Measurements from ENCODE around the gene TBCD. TPM values are rescaled to one million over a fixed set of nuclear protein-coding genes. Genes with fewer than 3 reads are reported as not detected.
A peak's percentile ranks its signal among the peaks of the same experiment; 100 is the strongest.

Gene TBCD
- total and polyA plus RNA-seq, 12 donors, result 25.6 to 240 (median 66.2) TPM

GRCh38 chr17:82894389-82894788 lies 142.5 kb downstream of the TBCD start:
- TF ChIP-seq POLR2A (IDR thresholded peaks at IDR 0.05) (no peak), CTCF (IDR thresholded peaks at IDR 0.05) (no peak)
- 79 to 90% (median 81%) methylated on average over 7 of the region's 7 CpGs for WGBS, 4 donors
- Histone ChIP-seq H3K4me1 (replicated peaks in 1 of 2) (peaks cover 2 to 12% of the 10 kb centered on the region in 2 donors), H3K9me3 (replicated peaks in 1 of 3) (no peaks in the 10 kb centered on the region), H3K36me3 (replicated peaks in 1 of 2) (peaks cover 0 to 6% of the 10 kb centered on the region in 2 donors), H3K4me3 (no peak overlapping the region), H3K27ac (peak overlapping the region in 1 of 5 donors; percentile 40), H3K27me3 (no peaks in the 10 kb centered on the region)
- intact Hi-C loops (cut with DNase I), result no loop called here
- no peak for DNase-seq

- H3K27me3 ChIP-seq, result no peaks in the 10 kb centered on the region
- no peaks in the 10 kb centered on the region for H3K9me3 ChIP-seq (replicated peaks in 1 of 3)
- peaks cover 0 to 8% of the 10 kb centered on the region in 2 donors for H3K4me1 ChIP-seq (replicated peaks in 1 of 2)
- 81 to 98% (median 96%) methylated on average over 5 to 12 of the region's 12 CpGs for WGBS, 4 donors
- intact Hi-C loops (cut with DNase I), result no loop called here
- peaks cover 0 to under 1% of the 10 kb centered on the region in 2 donors for H3K36me3 ChIP-seq (replicated peaks in 1 of 2)
- H3K4me3 ChIP-seq, result no peak overlapping the region
- DNase-seq, result no peak
- TF ChIP-seq CTCF (IDR thresholded peaks at IDR 0.05) (no peak), POLR2A (IDR thresholded peaks at IDR 0.05) (no peak)
- H3K27ac ChIP-seq, result no peak overlapping the region
These were observed 143.2 kb downstream of the TBCD start for GRCh38 chr17:82895087-82895486.

- 91 to 96% (median 93%) methylated on average over 16 to 29 of the region's 29 CpGs for whole genome bisulfite sequencing, 4 donors
- intact Hi-C loops (cut with DNase I), result no loop called here
- TF ChIP-seq POLR2A (IDR thresholded peaks at IDR 0.05) (no peak), CTCF (IDR thresholded peaks at IDR 0.05) (no peak)
- Histone ChIP-seq H3K27ac (no peak overlapping the region), H3K36me3 (replicated peaks in 1 of 2) (no peaks in the 10 kb centered on the region), H3K27me3 (no peaks in the 10 kb centered on the region), H3K9me3 (replicated peaks in 1 of 3) (no peaks in the 10 kb centered on the region), H3K4me1 (replicated peaks in 1 of 2) (peaks cover 0 to 8% of the 10 kb centered on the region in 2 donors), H3K4me3 (no peak overlapping the region)
- DNase-seq, result no peak
These were observed 144.5 kb downstream of the TBCD start for GRCh38 chr17:82896071-82897000.

- H3K4me1 ChIP-seq (replicated peaks in 1 of 2), result peaks cover 0 to 7% of the 10 kb centered on the region in 2 donors
- no peak overlapping the region for H3K27ac ChIP-seq
- no peaks in the 10 kb centered on the region for H3K27me3 ChIP-seq
- intact Hi-C loops (cut with DNase I), result no loop called here
- DNase-seq, result no peak
- H3K36me3 ChIP-seq (replicated peaks in 1 of 2), result no peaks in the 10 kb centered on the region
- TF ChIP-seq POLR2A (IDR thresholded peaks at IDR 0.05) (no peak), CTCF (IDR thresholded peaks at IDR 0.05) (no peak)
- no peaks in the 10 kb centered on the region for H3K9me3 ChIP-seq (replicated peaks in 1 of 3)
- 91 to 97% (median 94%) methylated on average over 14 to 22 of the region's 24 CpGs for WGBS, 4 donors
- H3K4me3 ChIP-seq, result no peak overlapping the region
These were observed 145.8 kb downstream of the TBCD start for GRCh38 chr17:82897514-82898249.
